WTC11 (cell line): ENCODE measurements around the gene EMP2. TPM values are rescaled to one million over a fixed set of nuclear protein-coding genes. Genes with fewer than 3 reads are reported as not detected.

ENCODE experiments used
- ATAC-seq: fragments of 200-7000 bp; cut with Tn5 transposase; 2 replicates; pipeline ENCODE4 v1.10.0; 2021; ENCODE audit warnings: mild to moderate bottlenecking, moderate library complexity
- CTCF ChIA-PET: fragments of 300-600 bp; sonication (Branson Sonifier 250); formaldehyde crosslinking; loops from one replicate; lab custom pipeline; 2021; ENCODE audit warnings: antibody characterized with exemption; lab: Charles Lee
- POLR2A ChIA-PET: fragments of 350-600 bp; sonication (Branson Sonifier 250); formaldehyde crosslinking; loops from one replicate; lab custom pipeline; 2021; ENCODE audit warnings: antibody characterized with exemption; lab: Charles Lee
- DNase-seq: peaks from one replicate; pipeline ENCODE4 v3.0.0; 2021; ENCODE audit warnings: low spot score
- H3K27ac Mint-ChIP-seq: 2 replicates; pipeline ENCODE4 v1.8.0; 2021; ENCODE audit warnings: mixed read lengths
- H3K27me3 Mint-ChIP-seq: 2 replicates; pipeline ENCODE4 v1.8.0; 2021; ENCODE audit warnings: low read depth, mild to moderate bottlenecking, moderate library complexity, mixed read lengths
- H3K36me3 Mint-ChIP-seq: 2 replicates; pipeline ENCODE4 v1.8.0; 2021; ENCODE audit warnings: mixed read lengths
- H3K4me1 Mint-ChIP-seq: 2 replicates; pipeline ENCODE4 v1.8.0; 2022; ENCODE audit warnings: mixed read lengths
- H3K4me3 Mint-ChIP-seq: 2 replicates; pipeline ENCODE4 v1.8.0; 2021; ENCODE audit warnings: mild to moderate bottlenecking, moderate library complexity, mixed read lengths
- H3K9me3 Mint-ChIP-seq: 2 replicates; pipeline ENCODE4 v1.8.0; 2021; ENCODE audit warnings: mixed read lengths
- AR ChIP-seq: fragments of 250-450 bp; sonication (Bioruptor Pico); IDR thresholded peaks from 2 replicates; pipeline ENCODE4 v1.9.0; 2021; ENCODE audit warnings: mild to moderate bottlenecking
- ATF1 ChIP-seq: sonication (generic); formaldehyde crosslinking; IDR thresholded peaks from 2 replicates; pipeline ENCODE4 v1.8.1; 2023; ENCODE audit warnings: mild to moderate bottlenecking, moderate library complexity, missing genetic modification reagents
- ATF3 ChIP-seq: sonication (generic); formaldehyde crosslinking; conservative IDR thresholded peaks from 2 replicates; pipeline ENCODE4 v1.8.1; 2022; ENCODE audit warnings: mild to moderate bottlenecking, missing genetic modification reagents
- CDX4 ChIP-seq: fragments of 250-450 bp; sonication (Bioruptor Pico); IDR thresholded peaks from 2 replicates; pipeline ENCODE4 v1.9.0; 2021; ENCODE audit warnings: moderate library complexity, mild to moderate bottlenecking, inconsistent platforms, borderline replicate concordance
- FOXP1 ChIP-seq: sonication (generic); formaldehyde crosslinking; IDR thresholded peaks from 2 replicates; pipeline ENCODE4 v1.8.0; 2022; ENCODE audit warnings: missing genetic modification reagents, mild to moderate bottlenecking, moderate library complexity, borderline replicate concordance
- HMGA2 ChIP-seq: fragments of 250-450 bp; sonication (Bioruptor Pico); IDR thresholded peaks from 2 replicates; pipeline ENCODE4 v1.4.0; 2021; ENCODE audit warnings: mild to moderate bottlenecking, moderate library complexity
- JAZF1 ChIP-seq: fragments of 250-450 bp; sonication (Bioruptor Pico); IDR thresholded peaks from 2 replicates; pipeline ENCODE4 v1.9.0; 2021; ENCODE audit warnings: moderate library complexity, mild to moderate bottlenecking, inconsistent platforms
- MXD4 ChIP-seq: fragments of 250-450 bp; sonication (Bioruptor Pico); IDR thresholded peaks from 2 replicates; pipeline ENCODE4 v1.8.0; 2021; ENCODE audit warnings: mild to moderate bottlenecking, moderate library complexity, borderline replicate concordance
- OVOL2 ChIP-seq: fragments of 250-450 bp; sonication (Bioruptor Pico); IDR thresholded peaks from 2 replicates; pipeline ENCODE4 v1.9.0; 2021; ENCODE audit warnings: mild to moderate bottlenecking, borderline replicate concordance
- PREB ChIP-seq: sonication (generic); formaldehyde crosslinking; IDR thresholded peaks from 2 replicates; pipeline ENCODE4 v1.8.1; 2022; ENCODE audit warnings: mild to moderate bottlenecking, missing genetic modification reagents, moderate library complexity, borderline replicate concordance
- PRRX2 ChIP-seq: fragments of 250-450 bp; sonication (Bioruptor Pico); IDR thresholded peaks from 2 replicates; pipeline ENCODE4 v1.8.0; 2021; ENCODE audit warnings: mild to moderate bottlenecking
- RELA ChIP-seq: sonication (generic); formaldehyde crosslinking; IDR thresholded peaks from 2 replicates; pipeline ENCODE4 v1.8.1; 2022; ENCODE audit warnings: missing genetic modification reagents, mild to moderate bottlenecking, borderline replicate concordance
- ZNF396 ChIP-seq: fragments of 250-450 bp; sonication (Bioruptor Pico); IDR thresholded peaks from 2 replicates; pipeline ENCODE4 v1.8.0; 2021; ENCODE audit warnings: mild to moderate bottlenecking, moderate library complexity, borderline replicate concordance
- ZNF423 ChIP-seq: fragments of 250-450 bp; sonication (Bioruptor Pico); IDR thresholded peaks from 2 replicates; pipeline ENCODE4 v2.1.2; 2022; ENCODE audit warnings: mild to moderate bottlenecking, moderate library complexity
- ZNF671 ChIP-seq: fragments of 250-450 bp; sonication (Bioruptor Pico); IDR thresholded peaks from 2 replicates; pipeline ENCODE4 v1.8.0; 2021; ENCODE audit warnings: mild to moderate bottlenecking
- ZSCAN18 ChIP-seq: fragments of 250-450 bp; sonication (Bioruptor Pico); IDR thresholded peaks from 2 replicates; pipeline ENCODE4 v2.1.2; 2022; ENCODE audit warnings: mild to moderate bottlenecking, moderate library complexity
- total RNA-seq: library from RNA; stranded (reverse); gene quantifications from 3 replicates; pipeline ENCODE4 v1.2.3, GENCODE V29; 2021
- TF ChIP-seq, protein P1 (sequence below): sonication (generic); formaldehyde crosslinking; IDR thresholded peaks from 2 replicates; pipeline ENCODE4 v1.8.1; 2022; ENCODE audit warnings: missing genetic modification reagents, borderline replicate concordance
- TF ChIP-seq, protein P2 (sequence below): sonication (generic); formaldehyde crosslinking; IDR thresholded peaks from 2 replicates; pipeline ENCODE4 v1.8.1; 2023; ENCODE audit warnings: mild to moderate bottlenecking, missing genetic modification reagents, borderline replicate concordance
- TF ChIP-seq, protein P3 (sequence below): fragments of 250-450 bp; sonication (Bioruptor Pico); conservative IDR thresholded peaks from 2 replicates; pipeline ENCODE4 v1.9.0; 2021; ENCODE audit warnings: mild to moderate bottlenecking

Gene EMP2
- total RNA-seq, 1 experiment from 2014 or later: 16.4 TPM

DNA sequence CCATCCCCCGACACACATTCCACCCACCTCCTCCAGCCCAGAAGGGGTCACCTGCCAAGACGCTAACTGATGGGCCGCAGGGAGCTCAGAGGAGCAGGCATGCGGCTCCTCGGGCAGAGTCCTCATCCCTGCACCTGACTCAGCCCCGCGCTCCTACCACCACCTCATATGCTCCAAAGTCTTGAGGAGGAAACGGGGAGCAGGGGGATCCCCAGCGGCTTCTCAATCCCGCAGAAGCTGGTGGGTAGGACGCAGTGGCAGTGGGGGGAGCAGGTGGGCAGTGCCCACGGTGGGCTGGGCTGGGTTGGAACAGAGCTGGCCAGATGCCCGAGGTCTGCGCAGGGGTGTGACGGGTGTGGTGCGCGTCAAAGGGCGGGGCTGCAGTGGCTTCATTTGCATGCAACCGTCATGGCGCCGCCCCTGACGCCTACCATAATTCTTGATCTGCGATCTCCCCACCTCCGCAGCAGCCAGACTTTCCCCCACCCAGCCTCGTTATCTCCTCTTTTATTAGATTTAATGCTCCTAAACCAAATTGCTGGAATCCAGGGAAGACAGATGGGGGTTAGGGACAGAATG is 39.0 kb upstream of the EMP2 start (continued):
- TF ChIP-seq OVOL2 (CRISPR knock-in tag) (no peak), HMGA2 (no peak), ZSCAN18 (CRISPR knock-in tag) (no peak), PRRX2 (CRISPR knock-in tag) (no peak), ZNF396 (CRISPR knock-in tag) (no peak), JAZF1 (no peak), ZNF671 (CRISPR knock-in tag) (no peak)
- TF ChIP-seq, protein P1, sequence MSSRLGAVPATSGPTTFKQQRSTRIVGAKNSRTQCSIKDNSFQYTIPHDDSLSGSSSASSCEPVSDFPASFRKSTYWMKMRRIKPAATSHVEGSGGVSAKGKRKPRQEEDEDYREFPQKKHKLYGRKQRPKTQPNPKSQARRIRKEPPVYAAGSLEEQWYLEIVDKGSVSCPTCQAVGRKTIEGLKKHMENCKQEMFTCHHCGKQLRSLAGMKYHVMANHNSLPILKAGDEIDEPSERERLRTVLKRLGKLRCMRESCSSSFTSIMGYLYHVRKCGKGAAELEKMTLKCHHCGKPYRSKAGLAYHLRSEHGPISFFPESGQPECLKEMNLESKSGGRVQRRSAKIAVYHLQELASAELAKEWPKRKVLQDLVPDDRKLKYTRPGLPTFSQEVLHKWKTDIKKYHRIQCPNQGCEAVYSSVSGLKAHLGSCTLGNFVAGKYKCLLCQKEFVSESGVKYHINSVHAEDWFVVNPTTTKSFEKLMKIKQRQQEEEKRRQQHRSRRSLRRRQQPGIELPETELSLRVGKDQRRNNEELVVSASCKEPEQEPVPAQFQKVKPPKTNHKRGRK: no peak
- TF ChIP-seq, protein P2, sequence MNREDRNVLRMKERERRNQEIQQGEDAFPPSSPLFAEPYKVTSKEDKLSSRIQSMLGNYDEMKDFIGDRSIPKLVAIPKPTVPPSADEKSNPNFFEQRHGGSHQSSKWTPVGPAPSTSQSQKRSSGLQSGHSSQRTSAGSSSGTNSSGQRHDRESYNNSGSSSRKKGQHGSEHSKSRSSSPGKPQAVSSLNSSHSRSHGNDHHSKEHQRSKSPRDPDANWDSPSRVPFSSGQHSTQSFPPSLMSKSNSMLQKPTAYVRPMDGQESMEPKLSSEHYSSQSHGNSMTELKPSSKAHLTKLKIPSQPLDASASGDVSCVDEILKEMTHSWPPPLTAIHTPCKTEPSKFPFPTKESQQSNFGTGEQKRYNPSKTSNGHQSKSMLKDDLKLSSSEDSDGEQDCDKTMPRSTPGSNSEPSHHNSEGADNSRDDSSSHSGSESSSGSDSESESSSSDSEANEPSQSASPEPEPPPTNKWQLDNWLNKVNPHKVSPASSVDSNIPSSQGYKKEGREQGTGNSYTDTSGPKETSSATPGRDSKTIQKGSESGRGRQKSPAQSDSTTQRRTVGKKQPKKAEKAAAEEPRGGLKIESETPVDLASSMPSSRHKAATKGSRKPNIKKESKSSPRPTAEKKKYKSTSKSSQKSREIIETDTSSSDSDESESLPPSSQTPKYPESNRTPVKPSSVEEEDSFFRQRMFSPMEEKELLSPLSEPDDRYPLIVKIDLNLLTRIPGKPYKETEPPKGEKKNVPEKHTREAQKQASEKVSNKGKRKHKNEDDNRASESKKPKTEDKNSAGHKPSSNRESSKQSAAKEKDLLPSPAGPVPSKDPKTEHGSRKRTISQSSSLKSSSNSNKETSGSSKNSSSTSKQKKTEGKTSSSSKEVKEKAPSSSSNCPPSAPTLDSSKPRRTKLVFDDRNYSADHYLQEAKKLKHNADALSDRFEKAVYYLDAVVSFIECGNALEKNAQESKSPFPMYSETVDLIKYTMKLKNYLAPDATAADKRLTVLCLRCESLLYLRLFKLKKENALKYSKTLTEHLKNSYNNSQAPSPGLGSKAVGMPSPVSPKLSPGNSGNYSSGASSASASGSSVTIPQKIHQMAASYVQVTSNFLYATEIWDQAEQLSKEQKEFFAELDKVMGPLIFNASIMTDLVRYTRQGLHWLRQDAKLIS: no peak

DNA sequence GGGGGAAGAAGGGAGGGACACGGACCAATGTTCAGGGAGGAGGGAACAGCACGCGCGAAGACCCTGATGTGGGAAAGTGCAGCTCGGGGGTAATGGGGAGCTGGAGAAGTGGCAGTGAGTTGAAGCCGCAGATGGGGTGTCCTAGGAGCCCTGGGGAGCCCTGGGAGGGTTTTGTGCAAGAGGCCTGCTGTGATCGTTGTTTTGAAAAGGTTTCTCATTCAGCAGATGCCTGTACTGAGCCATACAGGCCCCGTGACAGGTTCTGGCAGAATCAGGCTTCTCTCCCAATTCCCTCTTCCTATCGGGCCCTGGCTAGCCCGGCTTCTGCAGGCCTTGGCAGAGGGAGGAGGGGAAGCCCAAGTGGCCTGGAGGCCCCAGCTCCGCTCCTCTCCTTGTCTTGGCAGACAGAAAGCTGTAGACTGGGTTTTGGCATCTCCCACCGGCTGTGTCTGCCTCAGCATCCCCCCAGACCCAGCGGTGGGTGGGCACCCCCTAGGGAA is 38.4 kb upstream of the EMP2 start:
- H3K4me3 Mint-ChIP-seq: peak overlapping the region; percentile 60
- ATAC-seq: no peak
- no peak overlapping the region for H3K27ac Mint-ChIP-seq
- DNase-seq: no peak
- peaks cover 36% of the 10 kb centered on the region for H3K4me1 Mint-ChIP-seq
- CTCF ChIA-PET: interaction anchor here (1.5 to 2.6 kb wide), 4 partner anchors 11 to 52 kb away, joined by 4 to 9 read pairs (median 8); partner anchors contain the start of gene EMP2
- POLR2A ChIA-PET: no interaction called here
- H3K27me3 Mint-ChIP-seq: peaks cover 11% of the 10 kb centered on the region
- H3K36me3 Mint-ChIP-seq: no peaks in the 10 kb centered on the region
- TF ChIP-seq, protein P3, sequence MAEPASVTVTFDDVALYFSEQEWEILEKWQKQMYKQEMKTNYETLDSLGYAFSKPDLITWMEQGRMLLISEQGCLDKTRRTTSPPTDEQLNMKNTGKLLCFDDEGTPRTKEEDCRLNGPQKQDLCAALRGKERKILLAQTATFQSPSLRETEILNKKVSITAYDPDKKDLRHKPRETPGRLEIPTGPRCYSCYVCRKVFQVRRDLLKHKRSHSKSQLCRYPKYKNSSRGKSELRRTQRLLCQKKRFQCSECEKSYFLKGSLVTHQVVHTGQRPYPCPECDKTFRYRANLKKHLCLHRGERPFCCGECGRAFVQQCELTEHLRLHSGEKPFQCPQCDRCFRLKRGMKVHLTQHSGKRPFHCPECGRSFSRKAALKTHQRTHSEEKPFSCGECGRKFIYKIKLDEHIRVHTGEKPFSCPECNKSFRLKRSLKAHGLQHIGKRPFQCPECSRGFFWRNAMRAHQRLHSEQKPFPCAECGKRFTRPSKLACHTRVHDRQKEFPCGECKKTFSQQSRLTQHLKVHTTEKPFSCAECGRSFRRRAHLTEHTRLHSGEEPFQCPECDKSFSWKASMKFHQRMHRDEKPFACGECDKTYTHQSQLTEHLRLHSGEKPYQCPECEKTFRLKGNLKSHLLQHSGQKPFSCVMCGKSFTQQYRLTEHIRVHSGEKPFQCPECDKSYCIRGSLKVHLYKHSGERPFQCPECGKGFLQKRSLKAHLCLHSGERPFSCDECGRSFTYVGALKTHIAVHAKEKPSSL (CRISPR knock-in tag): no peak
- no peak for TF ChIP-seq FOXP1 (CRISPR knock-in tag)
- TF ChIP-seq ZNF423 (CRISPR knock-in tag): no peak
- no peak for TF ChIP-seq AR (CRISPR knock-in tag)
- TF ChIP-seq PREB (CRISPR knock-in tag): no peak
- TF ChIP-seq MXD4 (CRISPR knock-in tag): no peak
- TF ChIP-seq RELA: no peak
- TF ChIP-seq ATF1 (CRISPR knock-in tag): no peak
- TF ChIP-seq CDX4 (CRISPR knock-in tag): no peak
- no peak for TF ChIP-seq ATF3 (CRISPR knock-in tag)
- H3K9me3 Mint-ChIP-seq: no peaks in the 10 kb centered on the region
